HG03571 (cell line): ENCODE results near the gene PRDM2.
"Not testable (repeated sequence)": the region's sequence is repeated elsewhere in the genome, so short reads cannot be mapped to it uniquely, and the experiment has no call there.

Experiments
- ATAC-seq: cut with Tn5 transposase; IDR thresholded peaks from one replicate; pipeline ENCODE4 v1.9.1; 2021; ENCODE audit not compliant: unreplicated experiment

PRDM2 gene, protein sequence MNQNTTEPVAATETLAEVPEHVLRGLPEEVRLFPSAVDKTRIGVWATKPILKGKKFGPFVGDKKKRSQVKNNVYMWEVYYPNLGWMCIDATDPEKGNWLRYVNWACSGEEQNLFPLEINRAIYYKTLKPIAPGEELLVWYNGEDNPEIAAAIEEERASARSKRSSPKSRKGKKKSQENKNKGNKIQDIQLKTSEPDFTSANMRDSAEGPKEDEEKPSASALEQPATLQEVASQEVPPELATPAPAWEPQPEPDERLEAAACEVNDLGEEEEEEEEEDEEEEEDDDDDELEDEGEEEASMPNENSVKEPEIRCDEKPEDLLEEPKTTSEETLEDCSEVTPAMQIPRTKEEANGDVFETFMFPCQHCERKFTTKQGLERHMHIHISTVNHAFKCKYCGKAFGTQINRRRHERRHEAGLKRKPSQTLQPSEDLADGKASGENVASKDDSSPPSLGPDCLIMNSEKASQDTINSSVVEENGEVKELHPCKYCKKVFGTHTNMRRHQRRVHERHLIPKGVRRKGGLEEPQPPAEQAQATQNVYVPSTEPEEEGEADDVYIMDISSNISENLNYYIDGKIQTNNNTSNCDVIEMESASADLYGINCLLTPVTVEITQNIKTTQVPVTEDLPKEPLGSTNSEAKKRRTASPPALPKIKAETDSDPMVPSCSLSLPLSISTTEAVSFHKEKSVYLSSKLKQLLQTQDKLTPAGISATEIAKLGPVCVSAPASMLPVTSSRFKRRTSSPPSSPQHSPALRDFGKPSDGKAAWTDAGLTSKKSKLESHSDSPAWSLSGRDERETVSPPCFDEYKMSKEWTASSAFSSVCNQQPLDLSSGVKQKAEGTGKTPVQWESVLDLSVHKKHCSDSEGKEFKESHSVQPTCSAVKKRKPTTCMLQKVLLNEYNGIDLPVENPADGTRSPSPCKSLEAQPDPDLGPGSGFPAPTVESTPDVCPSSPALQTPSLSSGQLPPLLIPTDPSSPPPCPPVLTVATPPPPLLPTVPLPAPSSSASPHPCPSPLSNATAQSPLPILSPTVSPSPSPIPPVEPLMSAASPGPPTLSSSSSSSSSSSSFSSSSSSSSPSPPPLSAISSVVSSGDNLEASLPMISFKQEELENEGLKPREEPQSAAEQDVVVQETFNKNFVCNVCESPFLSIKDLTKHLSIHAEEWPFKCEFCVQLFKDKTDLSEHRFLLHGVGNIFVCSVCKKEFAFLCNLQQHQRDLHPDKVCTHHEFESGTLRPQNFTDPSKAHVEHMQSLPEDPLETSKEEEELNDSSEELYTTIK (N-terminal part only)

DNA sequence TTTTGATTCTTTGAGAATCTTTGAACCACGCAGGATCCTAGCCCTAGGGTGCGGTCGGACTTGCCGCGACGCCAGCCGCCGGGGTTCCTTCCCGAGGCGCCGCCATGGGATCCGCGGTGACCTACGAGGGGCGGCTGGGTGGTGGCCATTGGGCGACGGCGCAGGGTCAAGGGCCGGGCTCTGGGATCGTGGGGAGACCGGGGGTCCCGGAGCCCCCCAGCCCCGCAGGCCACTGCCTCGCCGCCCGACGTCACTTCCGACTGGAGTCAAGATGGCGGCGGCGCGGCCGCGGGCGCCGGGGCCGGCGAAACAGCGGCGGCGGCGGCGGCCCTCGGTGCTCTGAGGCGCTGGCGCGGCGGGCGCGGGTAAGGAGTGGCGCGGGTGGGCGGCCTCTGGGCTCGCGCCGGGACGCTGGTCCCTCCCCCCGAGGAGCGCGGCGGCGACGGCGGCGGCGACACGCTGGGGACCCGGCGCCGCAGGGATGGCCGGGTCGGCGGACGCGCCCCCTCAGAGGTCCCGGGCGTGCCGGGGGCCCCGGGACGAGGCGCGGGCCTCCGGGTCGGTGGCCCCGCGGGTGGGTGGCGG lies at the start of gene PRDM2:
TSS of gene PRDM2 (plus strand) at position 253 of the 585 bp plus-strand sequence. CDS start 15,418 bp downstream, outside the sequence.
- peak; percentile 34 for ATAC-seq

DNA sequence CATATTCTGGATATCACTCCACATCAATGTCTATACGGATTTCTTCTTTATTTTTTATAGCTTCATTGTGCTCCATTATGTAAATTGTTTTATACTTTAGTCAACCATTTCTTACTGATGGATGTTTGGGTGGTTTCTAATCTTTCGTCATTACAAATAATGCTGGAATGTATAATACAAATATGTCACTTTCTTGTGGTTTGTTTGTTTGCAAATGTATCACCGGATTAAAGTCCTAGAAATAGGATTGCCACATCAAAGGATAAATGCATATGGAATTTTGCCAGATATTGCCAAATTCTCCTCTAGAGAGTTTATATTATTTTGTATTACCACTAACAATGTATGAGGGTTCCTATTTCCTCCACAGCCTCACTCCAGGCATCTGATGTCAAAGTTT lies 48.7 kb upstream of the PRDM2 start:
- no peak for ATAC-seq

DNA sequence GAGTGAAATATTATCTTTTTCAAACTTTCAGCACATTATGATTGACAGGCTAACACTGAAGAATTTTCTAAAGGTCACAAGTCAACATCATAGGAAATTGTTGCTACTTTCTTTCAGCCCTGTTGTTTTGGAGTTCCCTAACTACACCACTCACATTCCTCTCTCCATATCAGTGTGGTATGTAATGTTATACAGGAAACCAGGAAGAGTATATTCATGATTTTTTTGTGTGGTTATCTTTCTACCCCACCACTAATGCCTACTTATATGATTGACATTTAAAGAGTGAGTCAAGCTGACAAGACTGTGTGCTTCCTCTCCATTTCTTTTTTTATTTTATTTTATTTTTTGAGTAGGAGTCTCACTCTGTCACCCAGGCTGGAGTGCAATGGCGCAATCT lies 47.8 kb upstream of the PRDM2 start:
- no peak for ATAC-seq

DNA sequence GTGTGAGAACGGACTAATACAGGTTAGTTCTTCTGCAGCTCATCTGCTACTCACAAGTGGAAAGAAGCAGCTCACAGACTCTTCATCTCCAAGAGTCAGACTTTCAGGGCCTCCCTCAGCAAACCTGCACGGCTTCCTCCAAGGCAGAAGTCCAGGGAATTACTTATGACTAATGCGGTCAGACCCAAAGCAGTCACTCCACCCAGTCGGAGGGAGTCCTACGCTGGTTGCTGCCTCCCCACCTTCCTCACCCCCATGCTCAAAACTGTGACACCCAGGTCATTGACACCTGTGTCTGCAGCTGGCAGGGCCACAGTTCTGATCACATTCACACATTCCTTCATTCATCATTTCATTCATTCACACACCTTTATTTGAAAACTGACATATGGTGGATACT lies 38.4 kb upstream of the PRDM2 start:
- ATAC-seq, result no peak

DNA sequence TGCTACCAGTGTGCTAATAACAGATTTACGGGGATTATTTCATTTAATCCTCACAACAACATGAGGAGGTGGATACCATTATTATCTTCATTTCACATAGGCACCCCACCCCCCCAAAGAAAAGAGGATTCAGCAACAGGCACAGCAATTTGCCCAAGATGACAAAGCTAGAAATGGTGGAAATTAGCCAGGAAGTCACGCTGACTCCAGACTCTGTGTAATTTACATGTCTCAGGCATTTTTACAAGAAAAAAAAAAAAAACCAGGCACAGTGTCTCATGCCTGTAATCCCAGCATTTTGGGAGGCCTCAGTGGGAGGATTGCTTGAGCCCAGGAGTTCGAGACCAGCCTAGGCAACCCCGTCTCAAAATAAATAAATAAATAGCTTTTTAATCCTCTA lies 37.5 kb upstream of the PRDM2 start:
- no peak for ATAC-seq

DNA sequence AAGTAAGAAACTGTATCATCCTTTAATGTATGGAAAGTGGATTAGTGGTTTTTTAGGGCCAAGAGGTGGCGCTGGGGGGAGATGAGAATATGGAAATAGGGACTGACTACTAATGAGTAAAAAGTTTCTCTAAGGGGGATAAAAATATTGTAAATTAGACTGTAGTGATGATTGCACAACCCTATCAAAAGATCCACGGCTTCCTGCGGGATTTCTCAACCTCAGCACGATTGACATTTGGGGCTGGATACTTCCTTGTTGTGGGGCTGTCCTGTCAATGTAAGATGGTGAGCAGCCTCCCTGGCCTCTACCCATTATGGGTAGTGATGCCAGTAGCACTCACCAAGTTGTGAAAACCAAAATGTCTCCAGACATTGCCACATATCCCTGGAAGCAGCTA lies 36.0 kb upstream of the PRDM2 start:
- no peak for ATAC-seq

DNA sequence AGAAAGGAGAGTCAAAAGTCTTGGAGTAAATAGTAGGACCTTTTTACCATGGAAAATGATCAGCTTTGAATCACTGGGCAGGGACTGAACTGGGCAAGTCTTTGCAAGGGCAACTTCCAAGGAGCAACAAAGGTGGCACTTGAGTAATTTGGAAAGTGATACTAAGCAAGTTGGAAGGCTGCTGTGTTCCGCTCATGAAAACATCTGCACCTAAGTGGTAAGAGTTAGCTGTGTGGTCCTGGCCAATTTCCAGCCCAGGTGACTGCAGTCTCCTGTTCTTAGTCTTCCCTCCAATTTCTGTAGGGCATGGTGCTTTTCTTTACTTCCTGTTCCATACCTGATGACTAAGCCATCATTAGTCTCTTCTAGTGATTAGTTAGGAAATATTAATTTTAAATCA lies 35.5 kb upstream of the PRDM2 start:
- no peak for ATAC-seq

DNA sequence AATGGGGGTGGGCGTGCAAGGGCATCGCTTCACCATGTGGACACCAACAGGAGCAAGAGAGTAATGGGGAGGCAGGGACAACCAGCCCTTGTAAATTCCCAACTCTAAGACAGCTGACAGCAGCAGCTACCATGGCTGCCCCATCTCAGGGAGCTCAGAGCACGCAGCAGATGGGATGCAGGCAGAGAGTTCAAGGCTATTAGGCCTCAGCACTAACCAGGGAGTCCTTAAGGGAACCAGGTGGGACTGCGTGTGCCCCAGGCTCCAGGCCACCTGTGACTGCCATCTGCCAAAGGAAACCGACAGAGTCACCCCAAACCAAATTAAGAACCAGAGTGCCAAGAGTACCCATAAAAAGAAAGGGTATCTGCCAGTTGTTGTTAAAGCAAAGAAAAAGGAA lies 33.7 kb upstream of the PRDM2 start:
- ATAC-seq, result no peak

DNA sequence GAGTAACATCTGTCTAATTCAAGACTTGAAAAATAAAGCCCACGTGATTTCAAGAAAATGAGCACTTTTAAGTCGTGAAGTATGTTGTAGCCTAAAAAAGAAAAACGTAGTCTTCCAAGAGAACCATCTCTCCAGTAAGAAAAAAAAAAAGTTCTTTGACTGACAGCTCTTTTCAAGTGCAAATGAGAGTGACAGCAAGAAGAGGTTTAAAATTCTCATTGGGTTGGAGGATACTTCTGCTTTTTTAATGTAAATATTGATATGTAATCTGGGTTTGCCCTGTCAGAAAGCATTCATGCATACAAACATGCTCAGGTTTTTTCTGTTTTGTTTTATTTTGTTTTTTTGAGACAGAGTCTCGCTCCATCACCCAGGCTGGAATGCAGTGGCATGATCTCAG lies 32.3 kb upstream of the PRDM2 start:
- peak; percentile 55 for ATAC-seq

DNA sequence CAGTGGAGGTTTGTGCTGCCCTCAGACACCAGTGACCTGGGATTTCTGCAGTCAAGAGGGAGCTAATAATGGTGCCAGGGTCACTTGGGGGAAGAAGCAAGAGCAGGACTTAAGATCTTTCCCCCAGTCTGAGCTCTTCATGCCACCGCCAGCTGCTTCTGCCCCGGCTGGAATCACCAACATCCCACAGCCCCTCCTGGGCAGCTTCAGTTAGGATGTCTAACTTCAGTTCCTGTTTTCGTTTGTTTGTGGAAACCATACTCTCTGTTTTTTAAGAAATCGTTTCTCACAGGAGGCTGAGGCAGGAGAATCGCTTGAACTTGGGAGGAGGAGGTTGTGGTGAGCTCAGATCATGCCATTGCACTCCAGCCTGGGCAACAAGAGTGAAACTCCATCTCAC lies 25.6 kb upstream of the PRDM2 start:
- ATAC-seq, result no peak

DNA sequence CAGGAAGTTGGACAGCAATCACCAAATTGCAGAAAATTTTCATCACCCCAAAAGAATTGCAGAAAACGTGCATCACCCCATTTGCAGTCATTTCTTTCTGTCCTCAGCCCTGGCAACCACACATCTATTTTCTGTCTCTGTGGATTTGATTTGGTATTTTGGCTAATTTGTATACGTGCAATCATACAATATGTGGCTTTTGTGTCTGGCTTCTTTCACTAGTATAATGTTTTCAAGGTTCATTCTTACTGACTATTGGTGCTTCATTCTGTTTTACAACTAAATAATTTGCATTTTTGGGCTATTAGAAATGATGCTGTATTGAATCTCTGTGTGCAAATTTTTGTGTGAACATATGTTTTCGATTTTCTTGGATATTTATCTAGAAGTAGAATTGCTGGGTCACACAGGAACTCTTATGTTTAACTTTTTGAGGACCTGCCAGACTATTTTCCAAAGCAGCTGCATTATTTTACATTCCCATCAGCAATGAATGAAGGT lies 24.8 kb upstream of the PRDM2 start:
- ATAC-seq, result no peak

DNA sequence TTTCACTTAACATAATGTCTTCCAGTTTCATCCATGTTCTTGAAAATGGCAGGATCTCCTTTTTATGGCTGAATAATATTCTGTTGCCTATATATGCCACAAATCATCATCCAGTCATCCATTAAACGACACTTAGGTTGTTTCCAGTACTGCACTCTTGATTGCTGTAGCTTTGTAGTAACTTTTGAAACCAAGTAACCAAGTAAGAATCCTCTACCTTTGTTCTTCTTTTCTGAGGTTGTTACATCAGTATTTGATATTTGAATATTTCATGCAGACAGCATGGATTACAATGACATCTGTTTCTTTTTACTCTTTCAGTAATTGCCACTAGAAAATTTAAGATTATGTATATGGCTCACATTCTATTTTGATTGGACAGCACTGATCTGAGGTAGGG lies 22.1 kb upstream of the PRDM2 start:
- no peak for ATAC-seq

DNA sequence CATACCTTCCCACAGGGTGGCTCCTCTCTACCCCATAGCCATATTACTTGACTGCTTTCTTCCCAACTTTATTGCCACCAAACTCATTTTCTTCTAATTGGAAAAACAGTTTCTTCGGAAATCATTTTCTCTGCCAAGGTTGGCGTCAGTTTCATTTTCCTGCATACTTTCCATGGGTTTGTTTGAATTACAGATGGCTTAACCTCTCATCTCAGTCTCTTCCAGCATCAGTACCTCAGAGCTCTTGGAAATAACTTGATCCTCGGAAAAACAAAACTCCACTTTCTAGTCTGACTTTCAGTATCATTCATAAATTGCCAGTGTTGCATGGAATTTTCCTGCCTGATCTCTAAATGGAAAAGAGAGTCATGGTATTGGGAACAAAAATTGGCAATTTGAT lies 20.3 kb upstream of the PRDM2 start:
- ATAC-seq, result no peak

DNA sequence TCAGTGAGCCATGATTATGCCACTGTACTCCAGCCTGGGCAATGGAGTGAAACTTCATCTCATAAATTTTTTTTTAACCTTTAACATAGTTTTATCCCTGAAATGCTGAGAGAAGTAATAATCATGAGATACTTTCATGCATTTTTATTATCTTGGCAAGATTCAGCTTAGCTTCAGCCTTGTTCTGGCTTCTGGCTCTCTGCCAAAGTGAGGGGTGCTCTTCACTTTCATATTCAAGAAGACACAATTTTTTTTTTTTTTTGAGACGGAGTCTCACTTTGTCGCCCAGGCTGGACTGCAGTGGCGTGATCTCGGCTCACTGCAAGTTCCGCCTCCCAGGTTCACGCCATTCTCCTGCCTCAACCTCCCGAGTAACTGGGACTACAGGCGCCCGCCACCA lies 19.4 kb upstream of the PRDM2 start:
- not testable (repeated sequence) for ATAC-seq

DNA sequence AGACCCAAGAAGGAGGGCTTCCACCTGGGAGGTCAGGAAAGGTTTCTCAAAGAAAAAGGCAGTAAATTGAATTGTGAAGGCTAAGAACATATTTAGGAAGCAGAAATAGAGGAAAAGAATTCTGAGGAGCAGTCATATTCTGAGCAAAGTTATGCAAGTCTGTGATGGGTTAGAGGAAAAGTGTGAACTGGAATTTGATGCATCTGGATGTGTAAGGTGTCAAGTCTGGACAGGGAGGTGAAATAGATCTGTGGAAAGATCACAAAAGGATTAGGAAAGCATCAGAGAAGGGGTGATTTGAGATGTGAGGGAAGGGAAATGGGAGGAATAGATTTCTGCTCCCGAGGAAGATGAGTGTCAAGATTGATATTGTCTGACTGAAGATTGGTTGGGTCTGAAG lies 18.1 kb upstream of the PRDM2 start:
- ATAC-seq, result no peak

DNA sequence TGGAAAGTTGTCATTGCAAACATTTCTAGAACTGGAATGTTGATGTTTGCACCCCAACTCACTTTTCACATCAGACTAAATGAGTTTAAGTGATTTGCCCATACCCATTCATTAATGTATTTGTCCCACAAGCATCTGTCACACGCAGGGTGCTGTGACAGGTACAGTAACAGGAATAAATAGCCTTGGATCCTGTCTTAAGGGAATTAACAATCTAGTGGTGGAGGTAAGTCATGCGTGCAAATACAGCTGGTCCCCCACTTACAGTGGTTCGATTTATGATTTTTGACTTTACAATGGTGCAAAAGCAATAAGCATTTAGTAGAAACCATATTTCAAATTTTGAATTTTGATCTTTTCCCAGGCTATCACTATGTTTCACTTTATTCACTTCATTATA lies 17.5 kb upstream of the PRDM2 start:
- ATAC-seq, result no peak

DNA sequence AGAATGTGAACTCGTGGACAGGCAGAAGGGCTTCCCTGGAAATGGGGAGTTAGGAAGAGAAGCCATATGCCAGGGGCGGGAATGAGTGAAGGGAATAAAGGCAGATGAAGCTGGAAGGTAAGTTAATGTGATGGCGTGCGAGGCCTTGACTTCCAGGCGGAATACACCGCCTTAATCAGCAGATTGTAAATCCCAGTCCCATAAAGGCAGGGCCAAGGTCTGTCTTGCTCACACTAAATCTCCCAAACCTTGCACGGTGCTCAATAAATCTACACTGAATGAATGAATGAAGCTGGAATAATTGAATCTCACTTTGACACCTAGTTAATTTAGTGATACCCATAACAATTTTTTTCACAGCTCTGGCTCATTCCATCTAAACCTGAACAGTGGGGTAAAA lies 16.8 kb upstream of the PRDM2 start:
- ATAC-seq, result no peak

DNA sequence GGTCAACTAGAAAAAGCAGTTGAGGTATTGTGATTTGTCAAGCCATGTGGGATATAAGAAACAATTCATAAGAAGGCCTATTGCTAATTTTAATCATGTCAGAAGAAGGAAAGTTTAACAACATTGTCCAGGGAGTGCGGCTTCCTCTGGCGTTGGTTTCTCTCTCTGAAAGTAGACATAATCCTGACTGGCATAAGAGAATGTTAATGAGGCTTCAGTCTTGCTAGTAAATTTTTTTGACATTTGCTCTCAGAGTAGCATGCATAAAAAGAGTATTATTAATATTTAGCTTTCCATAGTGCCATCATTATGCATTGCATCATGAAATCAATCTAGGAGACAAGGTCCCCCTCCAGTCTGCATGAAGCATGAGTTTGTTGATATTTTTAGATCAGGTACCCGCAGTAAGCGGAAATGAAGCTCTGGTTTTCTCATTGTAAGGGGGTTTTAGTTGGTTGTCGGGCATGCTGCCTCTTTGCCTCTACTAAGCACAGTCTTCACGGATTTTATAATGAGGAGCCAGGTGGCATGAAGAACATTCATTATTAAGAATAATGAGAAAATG lies 12.8 kb upstream of the PRDM2 start:
- ATAC-seq, result no peak

DNA sequence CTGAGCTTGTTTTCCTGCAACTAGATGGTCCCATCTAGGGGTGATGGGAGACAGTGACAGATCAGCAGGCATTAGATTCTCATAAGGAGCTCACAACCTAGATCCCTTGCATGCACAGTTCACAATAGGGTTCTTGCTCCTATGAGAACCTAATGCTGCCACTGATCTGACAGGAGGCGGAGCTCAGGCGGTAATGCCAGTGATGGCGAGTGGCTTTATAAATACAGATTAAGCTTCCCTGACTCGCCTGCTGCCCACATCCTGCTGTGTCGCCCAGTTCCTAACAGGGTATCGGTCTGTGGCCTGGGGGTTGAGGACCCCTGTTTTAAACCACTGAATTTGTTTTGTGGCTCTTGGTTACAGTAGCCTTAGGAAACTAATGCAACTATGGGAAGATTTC lies 6.9 kb upstream of the PRDM2 start:
- ATAC-seq, result not testable (repeated sequence)

DNA sequence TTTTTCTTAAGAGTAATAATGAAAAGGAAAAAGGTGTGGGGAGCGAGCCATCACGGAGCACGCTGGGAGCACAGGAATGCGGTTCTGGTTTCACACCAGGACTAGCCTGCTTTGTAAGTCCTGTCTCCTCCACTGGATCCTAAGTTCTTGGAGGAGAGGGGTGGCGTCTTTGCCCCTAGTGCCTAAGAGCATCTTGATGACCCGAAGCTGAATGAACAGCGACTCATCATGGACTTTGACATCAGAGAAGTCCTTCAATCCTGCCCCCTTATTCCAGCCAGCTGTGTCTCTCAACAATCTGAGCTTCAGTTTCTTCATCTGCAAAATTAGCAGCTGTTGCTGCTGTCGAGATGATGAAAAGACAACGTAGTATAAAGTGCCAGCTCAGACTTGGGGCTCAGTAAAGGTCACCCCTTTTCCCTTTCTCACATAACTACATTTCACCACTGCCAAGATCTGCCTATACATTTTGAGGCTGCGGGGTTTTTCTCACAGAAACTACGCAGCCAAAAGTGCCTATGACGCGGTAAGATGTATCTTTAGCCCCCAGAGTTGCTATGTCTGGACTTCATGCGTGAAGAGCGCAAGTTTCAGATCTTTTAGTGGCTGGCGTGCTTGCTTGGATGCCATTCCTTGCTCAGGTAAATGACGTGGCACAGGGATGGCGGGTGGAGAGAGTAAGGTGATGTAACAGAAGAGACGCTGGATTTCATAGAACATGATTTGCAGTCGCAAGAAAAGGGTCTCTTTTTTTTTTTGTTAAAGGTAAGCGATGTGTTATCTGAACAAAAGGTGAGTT lies 4.9 kb upstream of the PRDM2 start:
- ATAC-seq, result no peak
